HG03066 (cell line): ENCODE measurements around the gene TCAIM.

Experiments used
- ATAC-seq: cut with Tn5 transposase; IDR thresholded peaks from one replicate; pipeline ENCODE4 v1.9.1; 2021; ENCODE audit warnings: low read depth; ENCODE audit not compliant: unreplicated experiment

TCAIM gene, protein sequence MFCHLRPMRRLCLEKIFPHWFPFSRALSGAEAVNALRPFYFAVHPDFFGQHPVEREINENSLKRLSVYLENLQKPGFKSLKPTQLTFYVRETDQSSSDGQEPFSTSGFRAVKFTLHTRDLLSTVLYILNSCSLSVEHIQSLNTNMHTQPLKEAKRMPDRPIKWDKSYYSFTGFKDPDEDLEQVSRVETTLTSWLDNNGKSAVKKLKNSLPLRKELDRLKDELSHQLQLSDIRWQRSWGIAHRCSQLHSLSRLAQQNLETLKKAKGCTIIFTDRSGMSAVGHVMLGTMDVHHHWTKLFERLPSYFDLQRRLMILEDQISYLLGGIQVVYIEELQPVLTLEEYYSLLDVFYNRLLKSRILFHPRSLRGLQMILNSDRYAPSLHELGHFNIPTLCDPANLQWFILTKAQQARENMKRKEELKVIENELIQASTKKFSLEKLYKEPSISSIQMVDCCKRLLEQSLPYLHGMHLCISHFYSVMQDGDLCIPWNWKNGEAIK

DNA sequence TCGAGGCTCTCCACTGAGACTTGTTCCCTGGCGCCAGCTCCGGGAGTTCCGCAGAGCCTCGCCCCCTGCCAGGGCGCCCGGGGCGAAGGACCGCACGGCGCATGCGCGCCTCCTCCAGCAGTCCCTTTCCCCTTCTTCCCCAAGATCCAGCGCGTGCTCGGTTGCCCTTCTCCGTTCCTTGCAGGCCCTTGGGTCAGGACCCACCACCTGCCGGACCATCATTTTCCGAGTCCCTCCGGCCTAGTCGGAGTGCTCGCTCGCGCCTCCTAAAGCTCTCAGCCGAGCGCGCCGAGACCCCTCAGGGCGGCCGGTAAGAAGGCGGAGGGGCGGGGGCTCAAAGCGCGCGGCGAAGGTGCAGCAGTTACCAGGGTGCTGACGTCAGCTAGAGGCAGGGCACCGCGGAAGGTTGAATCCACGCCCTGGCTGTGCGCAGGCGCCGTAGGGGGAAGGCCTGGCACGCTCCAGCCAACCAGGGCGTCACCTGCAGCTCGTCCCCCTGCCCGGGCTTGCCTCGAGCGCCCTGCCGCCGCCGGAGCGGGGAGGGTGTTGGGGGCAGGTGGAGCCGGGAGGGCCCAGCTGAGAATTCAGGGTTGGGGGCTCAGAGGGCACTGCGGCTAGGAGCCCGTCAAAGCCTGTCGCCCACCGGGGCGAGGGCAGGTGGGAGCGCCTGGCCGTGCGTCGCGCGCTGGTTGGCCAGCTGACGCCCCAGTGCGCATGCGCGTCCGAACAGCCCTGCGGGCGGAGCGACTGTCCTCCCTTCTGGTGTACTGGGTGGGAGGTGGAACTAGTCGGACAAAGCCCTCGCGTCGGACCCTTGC, at the start of gene TCAIM:
TSS of gene TCAIM (plus strand) at position 757 of the 818 bp plus-strand sequence. CDS start 16,017 bp downstream, outside the sequence.
- peak; percentile 90 for ATAC-seq

DNA sequence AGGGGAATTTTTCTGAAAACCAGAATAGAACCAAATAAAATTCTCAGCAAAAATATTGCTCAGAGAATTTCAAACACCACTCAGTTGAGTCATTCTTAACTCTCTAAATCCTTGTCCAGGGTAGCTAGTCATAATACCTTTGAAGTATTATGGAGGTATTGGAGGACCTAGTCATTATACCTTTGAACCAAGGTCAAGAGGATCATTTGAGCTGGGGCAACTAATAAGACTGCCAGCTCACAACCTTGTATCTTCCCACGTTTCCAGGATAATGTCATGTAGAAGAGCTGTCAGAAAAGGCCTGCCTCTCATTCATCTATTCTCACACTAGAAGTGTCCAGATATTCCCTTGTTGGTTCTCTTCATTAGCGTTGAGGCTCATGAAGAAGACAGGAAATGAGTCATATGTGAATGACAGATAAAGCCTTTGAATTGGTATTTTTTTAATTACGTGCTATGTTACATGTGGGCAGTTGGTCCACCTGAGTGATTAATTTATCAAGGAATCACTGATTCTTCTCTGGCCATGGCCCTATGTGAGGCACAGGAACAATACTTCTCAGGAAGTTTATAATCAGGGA, 48.6 kb upstream of the TCAIM start:
- ATAC-seq: no peak

DNA sequence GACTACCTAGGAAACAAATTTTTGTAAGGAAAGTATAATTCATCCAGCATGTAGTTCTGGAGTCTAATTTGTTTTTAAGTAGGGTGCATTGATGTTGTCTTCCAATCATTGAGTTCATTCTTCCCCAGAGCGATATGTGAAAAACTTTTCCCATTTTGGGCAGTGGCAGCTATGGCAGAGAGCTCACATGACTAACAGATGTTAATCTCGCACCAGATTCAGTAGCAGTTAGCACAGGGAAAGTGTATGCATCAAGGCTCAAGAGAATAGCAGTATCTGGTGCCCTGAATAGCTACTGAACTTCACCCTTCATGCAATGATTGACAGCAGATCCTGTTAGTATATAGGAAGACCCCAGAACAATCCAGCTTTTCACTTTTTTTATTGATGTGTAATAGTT, 46.3 kb upstream of the TCAIM start:
- ATAC-seq: no peak

DNA sequence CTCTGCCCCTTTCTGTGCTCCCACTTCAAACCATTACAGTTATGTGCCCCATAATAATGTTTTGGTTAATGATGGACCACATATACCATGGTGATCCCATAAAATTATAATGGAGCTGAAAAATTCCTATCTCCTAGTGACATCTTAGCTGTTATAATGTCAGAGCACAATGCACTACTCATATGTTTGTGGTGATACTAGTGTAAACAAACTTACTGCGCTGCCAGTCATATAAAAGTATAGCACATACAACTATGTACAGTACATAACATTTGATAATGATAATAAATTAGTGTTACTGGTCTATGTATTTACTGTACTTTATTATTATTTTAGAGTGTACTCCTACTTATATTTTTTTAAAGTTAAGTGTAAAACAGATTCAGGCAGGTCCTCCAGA, 45.6 kb upstream of the TCAIM start:
- ATAC-seq: no peak

DNA sequence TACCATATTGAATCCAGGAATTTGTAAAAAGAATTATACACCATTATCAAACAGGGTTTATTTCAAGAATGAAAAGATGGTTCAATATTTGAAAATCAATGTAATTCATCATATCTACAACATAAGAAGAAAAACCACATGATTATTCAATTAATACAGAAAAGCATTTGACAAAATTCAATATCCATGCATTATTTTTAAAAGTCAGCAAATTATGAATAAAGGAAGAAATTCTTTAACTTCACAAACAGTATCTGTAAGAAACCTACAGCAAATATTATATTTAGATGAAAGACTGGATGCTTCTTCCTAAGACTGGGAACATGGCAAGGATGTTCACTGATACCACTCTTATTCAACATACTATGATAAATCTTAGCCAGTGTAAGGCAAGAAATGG, 41.3 kb upstream of the TCAIM start:
- ATAC-seq: no peak

DNA sequence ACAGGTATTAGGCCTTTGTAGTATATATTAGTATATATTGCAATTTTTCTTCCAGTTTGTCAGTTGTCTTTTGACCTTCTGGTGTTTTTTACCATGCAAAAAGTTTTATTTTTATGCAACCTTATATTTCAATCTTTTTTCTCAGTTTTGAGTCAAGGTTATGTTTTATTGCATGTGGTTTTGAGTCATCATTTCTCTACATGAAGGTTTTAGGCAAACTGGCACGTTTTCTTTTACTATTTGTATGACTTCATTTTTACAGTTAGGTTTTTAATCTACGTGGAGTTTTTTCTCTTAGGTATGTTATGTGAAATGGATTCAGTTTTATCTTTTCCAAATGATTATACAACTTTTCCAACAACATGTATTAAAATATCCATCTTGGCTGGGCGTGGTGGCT, 36.8 kb upstream of the TCAIM start:
- ATAC-seq: no peak

DNA sequence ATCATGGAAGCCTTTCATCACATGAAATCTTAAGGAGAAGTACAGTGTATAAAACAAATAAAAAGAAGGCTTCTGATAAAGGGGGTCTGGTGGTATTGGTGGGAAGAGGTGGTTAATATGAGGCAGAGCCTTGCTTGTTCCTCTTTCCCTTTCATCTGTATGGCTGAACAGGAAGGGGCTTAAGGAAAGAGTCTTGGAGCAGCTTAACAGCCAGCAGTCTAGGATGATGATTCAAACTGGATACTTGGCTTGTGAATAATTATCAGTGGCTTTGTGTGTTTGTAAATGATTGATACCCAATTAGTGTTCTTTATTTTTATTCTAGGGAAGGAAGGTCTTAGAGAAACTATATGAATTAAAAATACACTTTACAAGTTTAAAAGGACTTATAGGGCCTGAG, 29.1 kb upstream of the TCAIM start:
- ATAC-seq: no peak

DNA sequence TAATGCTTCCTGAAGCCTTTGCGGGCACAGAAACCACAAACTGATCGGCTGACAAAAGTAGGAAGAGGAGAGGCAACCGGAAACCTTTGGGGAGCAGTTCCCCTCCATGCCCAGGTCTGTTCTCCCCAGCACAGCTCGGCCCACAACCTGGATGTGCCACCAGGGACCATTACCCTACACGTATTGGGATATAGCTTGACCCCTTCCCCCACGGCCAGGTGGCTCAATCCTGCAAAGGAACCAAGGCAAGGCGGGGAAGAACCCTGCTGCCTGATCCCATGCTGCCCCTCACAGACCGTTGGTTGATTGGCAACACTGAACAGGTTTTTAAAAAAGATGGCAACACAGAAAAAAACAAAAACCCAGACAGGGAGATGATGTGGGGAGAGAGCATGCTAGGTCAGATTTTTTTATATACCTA, 19.7 kb upstream of the TCAIM start:
- ATAC-seq: no peak

DNA sequence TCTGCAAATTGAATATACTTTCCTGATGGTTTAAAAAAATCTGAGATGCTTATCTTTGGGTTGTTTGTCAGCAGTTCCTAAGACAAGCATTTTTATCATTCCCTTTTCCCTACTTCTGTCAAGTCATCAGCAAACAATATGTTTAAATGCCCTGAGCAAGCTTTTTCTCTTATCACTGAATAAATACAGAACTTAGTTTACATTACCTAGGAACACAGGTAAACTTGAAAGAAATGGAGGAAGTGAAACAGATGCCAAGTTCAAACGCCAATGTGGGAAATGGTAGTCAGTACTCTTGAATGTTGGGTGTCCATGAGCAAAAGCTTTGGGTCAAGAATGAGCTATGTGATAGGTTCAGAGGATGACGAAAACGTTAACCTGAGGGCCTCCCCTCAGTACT, 17.2 kb upstream of the TCAIM start:
- ATAC-seq: no peak

DNA sequence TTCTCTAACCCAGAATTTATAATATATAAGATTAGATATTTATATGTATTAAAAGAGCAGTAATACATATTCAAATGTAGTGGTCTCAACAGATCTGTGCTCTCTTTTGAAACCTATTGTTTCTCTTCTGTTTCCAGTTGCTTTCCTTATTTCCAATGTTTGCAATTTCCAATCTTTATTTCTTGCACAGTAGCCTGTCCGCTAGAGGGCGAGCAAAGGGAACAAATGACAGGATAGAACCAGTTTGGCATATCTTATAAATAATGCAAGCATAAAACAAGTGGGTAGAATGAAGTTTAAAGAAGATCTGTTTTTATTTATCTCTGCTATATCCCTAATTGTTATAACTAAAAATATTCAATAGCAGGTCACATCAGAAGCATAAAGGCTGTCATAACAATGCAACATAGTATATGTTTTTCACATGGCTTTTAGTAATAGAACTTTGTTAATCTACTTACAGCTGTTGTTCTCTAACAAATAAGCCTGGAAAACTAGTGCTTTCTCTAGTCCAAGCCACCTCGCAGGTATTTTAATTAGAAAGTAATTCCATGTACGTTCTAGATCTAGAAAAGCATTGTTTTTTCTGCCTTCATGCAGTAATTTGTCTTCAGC, 15.1 kb upstream of the TCAIM start:
- no peak for ATAC-seq

DNA sequence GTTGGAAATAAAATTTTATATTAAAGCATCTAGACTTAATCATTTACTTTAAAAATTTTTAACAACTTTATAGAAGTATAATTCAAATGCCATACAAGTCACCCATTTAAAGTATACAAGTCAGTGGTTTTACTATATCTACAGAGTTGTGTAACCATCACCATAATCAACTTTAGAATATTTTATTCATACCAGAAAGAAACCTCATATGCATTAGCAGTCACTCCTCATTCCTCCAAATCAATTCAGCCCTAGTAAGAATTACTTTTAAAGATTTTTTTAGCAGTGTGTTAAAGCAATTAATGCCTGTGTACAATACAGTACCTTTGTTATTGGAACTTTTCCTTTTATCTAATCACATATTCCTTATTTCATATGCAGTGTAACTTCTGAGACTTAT, 14.0 kb upstream of the TCAIM start:
- no peak for ATAC-seq

DNA sequence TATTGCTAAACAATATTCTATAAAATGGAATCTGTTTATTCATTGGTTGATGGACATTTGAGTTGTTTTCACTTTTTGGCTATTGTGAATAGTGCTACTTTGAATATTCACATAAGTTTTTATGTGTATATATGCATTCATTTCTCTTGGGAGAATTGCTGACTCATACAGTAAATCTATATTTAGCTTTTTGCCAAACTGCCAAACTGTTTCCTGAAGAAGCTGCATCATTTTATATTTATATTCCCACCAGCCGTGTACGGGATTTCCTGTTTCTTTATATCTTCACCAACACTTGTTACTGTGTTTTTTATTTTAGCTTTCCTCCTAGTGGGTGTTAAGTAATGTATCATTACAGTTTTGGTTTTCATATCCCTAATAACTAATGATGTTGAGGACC, 12.5 kb upstream of the TCAIM start:
- ATAC-seq: no peak

DNA sequence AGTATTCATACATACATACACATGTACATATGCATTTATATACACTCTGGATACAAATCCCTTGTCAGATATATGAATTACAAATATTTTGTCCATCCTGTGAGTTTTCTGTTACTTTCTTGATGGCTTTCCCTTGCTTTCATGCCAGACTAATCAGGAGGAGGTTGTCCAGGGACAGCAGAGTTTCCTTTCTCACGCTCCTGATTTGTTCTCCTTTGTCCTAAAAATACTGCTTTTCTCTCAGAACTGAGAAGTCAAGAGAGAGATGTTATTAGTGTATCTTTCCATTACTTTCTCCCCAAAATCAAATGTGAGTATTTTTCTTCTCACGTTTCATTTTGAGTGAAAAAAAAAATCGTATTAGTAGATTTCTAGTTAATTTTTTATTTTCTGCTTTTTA, 12.1 kb upstream of the TCAIM start:
- ATAC-seq: no peak

DNA sequence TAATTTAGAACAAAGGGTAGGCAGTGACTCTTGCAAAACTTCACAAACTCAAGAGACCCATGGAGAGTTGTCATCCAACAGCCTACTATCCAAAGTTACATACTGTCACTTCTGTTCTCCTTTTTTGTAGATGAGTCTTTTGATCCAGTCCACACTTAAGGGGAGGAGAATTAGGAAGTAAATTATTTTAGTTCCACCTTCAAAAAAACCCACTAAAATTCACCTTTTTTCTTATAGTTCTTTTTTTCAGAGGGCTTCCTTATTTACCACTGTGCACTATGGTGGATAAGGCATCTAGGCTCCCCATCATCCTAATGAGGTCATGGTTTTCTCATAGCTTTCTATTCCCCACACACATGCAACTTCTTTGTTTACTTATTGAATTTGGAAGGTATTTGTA, 8.6 kb upstream of the TCAIM start:
- ATAC-seq: no peak

DNA sequence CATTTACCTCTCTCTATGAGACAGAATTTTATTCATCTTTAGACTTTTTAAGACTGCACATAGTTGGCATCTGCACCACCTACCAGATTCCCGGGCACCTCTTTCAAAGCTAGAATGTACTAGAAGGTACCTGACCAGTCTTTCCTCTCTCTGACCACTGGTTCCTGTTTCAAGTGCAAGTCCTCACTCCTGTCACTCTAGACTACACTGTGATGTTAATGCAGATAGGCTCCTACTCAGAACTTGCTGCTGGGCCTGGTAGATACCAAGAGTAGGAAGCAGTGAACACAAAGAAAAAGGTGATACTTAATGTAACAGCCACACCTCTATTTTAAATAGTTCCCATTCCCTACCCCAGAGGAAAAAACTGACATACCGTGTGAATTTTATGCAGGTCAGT, 8.1 kb upstream of the TCAIM start:
- ATAC-seq: no peak

DNA sequence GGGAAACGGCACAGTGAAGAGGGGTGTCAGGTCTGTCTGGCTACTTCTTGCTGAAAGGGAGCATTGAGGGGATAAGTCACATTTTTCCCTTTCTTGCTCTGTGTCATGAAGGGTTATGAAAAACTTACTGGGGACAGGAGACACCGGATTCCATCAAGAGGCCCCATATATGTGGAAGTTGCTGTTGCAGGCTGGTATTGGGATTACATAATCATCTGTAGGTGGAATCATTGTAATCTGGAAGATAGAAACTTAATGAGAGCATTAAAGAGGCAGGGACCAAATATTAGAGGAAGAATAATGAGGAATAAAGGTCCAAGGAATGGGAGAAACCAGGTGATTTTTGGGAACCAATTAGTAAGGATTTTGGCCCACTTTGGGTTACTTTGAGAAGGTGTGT, 4.2 kb upstream of the TCAIM start:
- ATAC-seq: no peak

DNA sequence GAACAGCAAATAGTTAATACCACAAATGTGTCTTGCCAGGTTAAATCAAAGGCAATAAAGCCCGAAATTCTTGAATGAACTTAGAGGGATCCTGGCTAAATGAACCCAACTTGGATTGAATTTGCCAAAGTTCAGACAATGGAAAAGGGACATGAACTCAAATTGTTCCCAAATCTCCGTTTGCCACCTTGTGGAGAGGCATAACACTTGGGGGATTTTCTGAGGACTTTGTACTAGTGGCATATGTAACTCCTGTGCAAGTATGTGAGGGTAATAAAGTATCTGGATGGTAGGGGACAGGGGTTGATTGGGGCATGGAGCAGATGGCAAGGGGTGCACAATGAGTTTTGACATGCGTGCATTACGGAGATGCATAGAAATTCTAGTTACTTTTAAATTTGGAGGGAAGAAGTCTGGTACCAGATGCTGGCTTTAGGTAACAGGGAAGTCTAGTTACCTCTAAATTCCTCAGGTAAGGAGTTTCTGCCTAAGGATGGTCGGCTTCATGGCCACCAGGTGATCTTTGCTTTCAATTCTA, 1.2 kb upstream of the TCAIM start:
- no peak for ATAC-seq

DNA sequence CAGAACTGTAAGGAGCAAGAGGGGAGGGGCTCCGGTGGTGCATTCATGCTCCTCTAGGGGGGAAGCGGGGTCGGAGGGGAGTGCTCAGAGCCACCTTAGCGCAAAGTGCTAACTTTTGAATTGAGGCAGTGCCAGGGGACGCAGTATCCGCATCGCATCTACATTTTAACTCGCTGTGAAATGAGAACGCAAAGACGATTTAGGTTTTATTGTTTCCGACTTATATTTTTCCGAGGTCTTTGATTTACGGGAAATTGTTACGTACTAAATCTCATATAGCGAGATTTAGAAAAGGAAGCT, 212 bp downstream of the TCAIM start:
- no peak for ATAC-seq

DNA sequence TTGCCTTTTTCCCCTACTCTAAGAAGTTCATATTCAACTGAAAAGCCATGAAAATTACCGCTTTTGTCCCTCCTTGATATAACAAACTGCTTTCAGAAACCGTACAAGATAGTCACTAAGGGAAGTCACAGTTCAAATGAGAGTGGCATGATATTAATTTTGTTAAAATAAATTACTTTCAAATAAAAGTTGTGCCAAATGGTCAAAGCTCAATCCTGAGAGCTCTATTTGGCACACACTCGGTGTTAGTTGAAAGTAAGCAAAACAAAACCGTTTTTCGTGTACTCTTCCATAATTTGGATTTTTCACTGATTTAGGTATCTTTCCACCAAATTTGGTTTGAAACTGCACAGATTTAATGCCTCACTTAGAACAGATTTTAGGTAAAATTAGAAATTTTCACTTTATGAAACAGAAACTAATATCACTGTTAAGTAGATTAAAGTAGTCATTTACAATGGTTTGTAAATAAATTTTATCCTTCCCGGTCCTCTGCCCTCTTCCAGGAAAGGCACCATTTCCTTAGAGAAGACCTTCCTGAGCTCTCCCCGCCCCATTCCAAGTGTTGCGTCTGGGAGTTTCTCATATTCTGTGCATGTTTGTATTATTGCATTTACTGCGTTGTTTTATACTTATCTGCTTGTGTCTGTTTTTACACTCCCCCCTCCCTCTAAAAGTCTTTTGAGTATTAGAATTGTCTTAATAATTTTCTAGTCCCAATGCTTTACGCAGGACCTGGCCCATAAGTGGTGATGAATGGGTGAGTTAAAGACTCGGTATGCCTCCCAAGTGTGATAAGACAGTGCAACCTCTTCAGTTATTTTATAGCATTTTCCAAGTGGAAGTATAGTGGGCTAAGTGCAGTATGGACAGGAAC, 853 bp downstream of the TCAIM start:
- no peak for ATAC-seq

DNA sequence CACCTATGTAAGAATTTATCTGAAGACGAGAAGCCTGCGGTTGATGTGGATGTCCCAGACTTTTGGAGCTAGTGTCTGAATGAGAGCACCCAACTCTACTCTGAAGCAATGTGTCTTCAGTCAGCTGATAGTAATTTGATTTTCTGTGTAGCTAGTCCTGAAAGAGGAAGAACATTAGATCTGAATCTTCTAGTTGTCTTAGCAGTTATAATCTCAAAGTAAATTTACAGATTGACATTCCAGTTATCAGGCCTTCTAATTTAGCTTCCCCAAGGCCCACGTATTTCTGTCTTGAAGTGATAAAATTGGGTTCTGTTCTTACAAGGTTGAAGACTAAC, 1.5 kb downstream of the TCAIM start:
- ATAC-seq: no peak
